GM18951 (cell line): Measurements from ENCODE around the gene DVL2.

Experiments used
- POLR2A ChIP-seq: IDR thresholded peaks from 4 replicates; pipeline ENCODE4 v1.6.1; 2011; ENCODE audit warnings: mild to moderate bottlenecking; ENCODE audit not compliant: insufficient read length, insufficient read depth; ENCODE audit errors: extremely low read depth
- in situ Hi-C: fragments of 300-500 bp; cut with MboI; formaldehyde crosslinking; loops from one replicate; pipeline ENCODE4 v1.12.0; 2022; ENCODE audit warnings: low sequenced_read_pairs, mixed read lengths, inconsistent platforms; ENCODE audit not compliant: unreplicated experiment

DVL2 gene

DNA sequence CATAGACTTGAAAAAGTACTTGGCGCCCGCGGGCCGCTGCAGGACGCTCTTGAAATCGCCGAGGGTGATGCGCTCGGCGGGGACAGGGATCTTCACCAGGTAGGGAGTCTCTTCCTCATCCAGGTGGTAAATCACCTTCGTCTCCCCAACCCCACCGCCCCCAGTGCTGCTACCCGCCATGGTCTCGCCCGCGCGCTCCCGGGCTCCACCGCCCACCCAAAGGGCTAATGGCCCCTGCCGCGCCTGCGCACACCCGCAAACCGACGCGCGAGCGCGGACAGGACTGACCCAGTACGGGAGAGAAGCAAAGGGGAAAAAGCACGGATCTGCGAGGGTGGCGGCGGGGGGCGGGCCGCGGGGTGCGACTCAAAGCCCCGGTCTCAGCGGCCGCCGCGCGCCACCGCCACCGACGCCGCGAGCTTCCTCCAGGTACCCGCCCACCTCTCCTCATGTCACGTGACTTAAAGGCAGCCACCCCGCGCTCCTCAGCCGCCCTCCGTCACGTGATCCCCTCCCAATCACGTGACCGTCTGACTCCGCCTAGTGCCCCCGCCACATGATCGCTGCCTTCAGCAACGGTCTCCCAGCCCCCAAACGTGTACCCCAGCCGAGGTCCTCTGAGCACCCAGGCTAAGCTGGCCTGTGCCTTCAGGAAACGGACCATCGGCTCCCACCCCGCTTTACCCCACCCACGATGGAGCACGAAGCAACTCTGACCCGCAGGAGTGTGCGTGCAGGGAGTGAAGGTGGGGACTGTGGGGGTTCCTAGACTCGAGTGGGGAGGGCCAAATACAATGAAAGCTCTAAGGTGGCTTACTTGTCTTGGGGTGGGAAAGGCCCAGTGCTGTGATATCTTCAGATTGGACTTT is at the start of gene DVL2:
Gene DVL2 (minus strand): TSS at position 435 of the 869 bp plus-strand sequence. CDS start 255 bp downstream, at position 180.
- in situ Hi-C loops = no loop called here
- peak; percentile 78 for TF ChIP-seq POLR2A

DNA sequence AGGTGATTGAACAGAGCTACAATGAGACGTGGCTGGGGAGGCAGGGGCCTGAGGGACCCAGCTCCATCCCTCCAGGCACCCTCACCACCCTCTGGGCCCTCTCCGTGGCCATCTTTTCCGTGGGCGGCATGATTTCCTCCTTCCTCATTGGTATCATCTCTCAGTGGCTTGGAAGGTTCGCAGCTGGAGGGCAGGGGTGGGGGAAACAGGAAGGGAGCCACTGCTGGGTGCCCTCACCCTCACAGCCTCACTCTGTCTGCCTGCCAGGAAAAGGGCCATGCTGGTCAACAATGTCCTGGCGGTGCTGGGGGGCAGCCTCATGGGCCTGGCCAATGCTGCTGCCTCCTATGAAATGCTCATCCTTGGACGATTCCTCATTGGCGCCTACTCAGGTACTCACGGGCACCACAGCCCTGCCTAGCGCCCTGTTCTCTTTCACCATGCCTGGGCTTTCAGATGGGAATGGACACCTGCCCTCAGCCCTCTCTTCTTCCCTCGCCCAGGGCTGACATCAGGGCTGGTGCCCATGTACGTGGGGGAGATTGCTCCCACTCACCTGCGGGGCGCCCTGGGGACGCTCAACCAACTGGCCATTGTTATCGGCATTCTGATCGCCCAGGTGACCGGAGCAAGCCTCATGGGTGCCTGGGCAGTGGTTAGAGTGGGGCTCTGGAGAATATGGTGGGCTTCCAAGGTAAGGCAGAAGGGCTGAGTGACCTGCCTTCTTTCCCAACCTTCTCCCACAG is 49.3 kb upstream of the DVL2 start:
- TF ChIP-seq POLR2A = no peak
- in situ Hi-C loops = no loop called here

- in situ Hi-C loops = no loop called here
- TF ChIP-seq POLR2A = no peak
These were observed 48.5 kb upstream of the DVL2 start for GRCh38 chr17:7282752-7283321.

GRCh38 chr17:7281953-7282751 is 47.8 kb upstream of the DVL2 start:
- no peak for TF ChIP-seq POLR2A
- in situ Hi-C loops = no loop called here

DNA sequence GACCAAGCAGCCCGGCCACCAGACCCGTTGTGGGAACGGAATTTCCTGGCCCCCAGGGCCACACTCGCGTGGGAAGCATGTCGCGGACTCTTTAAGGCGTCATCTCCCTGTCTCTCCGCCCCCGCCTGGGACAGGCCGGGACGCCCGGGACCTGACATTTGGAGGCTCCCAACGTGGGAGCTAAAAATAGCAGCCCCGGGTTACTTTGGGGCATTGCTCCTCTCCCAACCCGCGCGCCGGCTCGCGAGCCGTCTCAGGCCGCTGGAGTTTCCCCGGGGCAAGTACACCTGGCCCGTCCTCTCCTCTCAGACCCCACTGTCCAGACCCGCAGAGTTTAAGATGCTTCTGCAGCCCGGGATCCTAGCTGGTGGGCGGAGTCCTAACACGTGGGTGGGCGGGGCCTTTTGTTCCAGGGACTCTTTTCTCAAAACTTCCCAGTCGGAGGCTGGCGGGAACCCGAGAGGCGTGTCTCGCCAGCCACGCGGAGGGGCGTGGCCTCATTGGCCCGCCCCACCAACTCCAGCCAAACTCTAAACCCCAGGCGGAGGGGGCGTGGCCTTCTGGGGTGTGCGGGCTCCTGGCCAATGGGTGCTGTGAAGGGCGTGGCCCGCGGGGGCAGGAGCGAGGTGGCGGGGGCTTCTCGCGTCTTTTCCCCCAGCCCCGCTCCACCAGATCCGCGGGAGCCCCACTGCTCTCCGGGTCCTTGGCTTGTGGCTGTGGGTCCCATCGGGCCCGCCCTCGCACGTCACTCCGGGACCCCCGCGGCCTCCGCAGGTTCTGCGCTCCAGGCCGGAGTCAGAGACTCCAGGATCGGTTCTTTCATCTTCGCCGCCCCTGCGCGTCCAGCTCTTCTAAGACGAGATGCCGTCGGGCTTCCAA is 47.0 kb upstream of the DVL2 start, which contains the start of gene SLC2A4:
Gene SLC2A4 (plus strand): TSS at position 645 of the 879 bp plus-strand sequence. CDS start 217 bp downstream, at position 862.
- no peak for TF ChIP-seq POLR2A
- in situ Hi-C loops = no loop called here

- in situ Hi-C loops = no loop called here
These were observed 46.3 kb upstream of the DVL2 start for GRCh38 chr17:7280519-7281073.

GRCh38 chr17:7279448-7279847 is 45.1 kb upstream of the DVL2 start:
- no peak for TF ChIP-seq POLR2A
- in situ Hi-C loops = no loop called here

More at GRCh38 chr17:7280519-7281073, 46.3 kb upstream of the DVL2 start:
- no peak for TF ChIP-seq POLR2A

- no peak for TF ChIP-seq POLR2A
- in situ Hi-C loops = no loop called here
These were observed 32.5 kb upstream of the DVL2 start for GRCh38 chr17:7266784-7267183.

- TF ChIP-seq POLR2A = no peak
- in situ Hi-C loops = no loop called here
These were observed 29.4 kb upstream of the DVL2 start for GRCh38 chr17:7263801-7264078.

DNA sequence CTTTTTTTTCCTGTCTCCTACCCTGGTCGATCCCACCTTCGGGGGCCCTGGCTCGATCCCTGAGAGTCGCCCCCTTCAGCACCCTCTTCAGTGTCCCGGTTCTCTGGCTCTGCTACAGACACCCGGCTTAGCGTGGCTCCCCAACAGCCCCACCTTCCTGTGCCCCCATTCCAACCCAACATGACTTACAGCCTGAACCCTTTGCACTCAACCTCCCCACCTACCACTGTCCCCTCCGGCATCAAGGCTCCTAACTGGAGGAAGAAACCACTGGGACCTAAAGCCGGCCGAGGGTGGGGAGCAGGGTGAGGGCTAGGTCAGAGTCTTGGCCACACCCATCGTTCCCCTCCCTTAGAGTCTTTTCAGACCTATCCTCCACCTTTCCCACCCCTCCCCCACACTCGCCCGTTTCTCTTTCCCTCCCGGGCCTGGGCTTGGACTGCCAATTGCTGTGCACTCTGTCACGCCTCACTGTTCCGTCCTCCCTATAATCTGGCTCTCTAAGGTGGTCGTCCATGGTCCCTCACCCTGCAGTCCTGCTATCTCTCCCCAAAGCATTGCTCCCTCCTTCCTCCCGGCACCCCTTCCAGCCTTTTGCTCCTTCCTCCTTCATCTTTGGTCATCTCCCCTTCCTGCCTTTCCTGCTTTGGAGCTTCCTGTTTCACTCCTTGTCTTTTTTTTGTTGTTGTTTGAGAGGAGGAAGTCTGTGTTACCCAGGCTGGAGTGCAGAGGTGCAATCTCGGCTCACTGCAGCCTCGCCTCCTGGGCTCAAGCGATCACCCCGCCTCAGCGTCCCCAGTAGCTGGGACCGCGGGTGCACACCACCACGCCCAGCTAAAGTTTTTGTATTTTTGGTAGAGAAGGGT is 28.9 kb upstream of the DVL2 start:
- TF ChIP-seq POLR2A = no peak
- in situ Hi-C loops = no loop called here

- TF ChIP-seq POLR2A = no peak
- in situ Hi-C loops = no loop called here
These were observed 28.0 kb upstream of the DVL2 start, which contains the start of gene CLDN7 for GRCh38 chr17:7262192-7262934. TSS of gene CLDN7 (minus strand) at chr17:7262478. CDS start at chr17:7262043, 435 bp downstream.
